GM23338 (cell line): Measurements from ENCODE around the gene ERMP1. TPM values are rescaled to one million over a fixed set of nuclear protein-coding genes. Genes with fewer than 3 reads are reported as not detected.

Experiments used
- ATAC-seq: fragments of 200-7000 bp; cut with Tn5 transposase; 3 replicates; pipeline ENCODE4 v1.9.1; 2020
- DNase-seq: peaks from one replicate; pipeline ENCODE4 v3.0.0-alpha.2; 2015; ENCODE audit warnings: low spot score
- H2AFZ ChIP-seq: fragments of 200-600 bp; sonication (generic); 2 replicates; pipeline ENCODE4 v1.8.0; 2016; ENCODE audit warnings: antibody characterized with exemption, mild to moderate bottlenecking, moderate library complexity
- H3F3A ChIP-seq: fragments of 200-600 bp; sonication (generic); replicated peaks from 2 replicates; pipeline ENCODE4 v1.8.0; 2017; ENCODE audit warnings: antibody characterized with exemption, mixed run types, low read depth
- H3K27ac ChIP-seq: fragments of 200-600 bp; sonication (generic); 2 replicates; pipeline ENCODE4 v1.6.1; 2016; ENCODE audit warnings: low read depth
- H3K27me3 ChIP-seq: fragments of 200-600 bp; sonication (generic); 2 replicates; pipeline ENCODE4 v1.8.0; 2016; ENCODE audit warnings: mild to moderate bottlenecking, mixed run types, moderate library complexity; ENCODE audit not compliant: insufficient read depth
- H3K36me3 ChIP-seq: fragments of 200-600 bp; sonication (generic); 2 replicates; pipeline ENCODE4 v1.8.0; 2016; ENCODE audit warnings: mild to moderate bottlenecking; ENCODE audit not compliant: insufficient read depth
- H3K4me1 ChIP-seq: fragments of 200-600 bp; sonication (generic); 2 replicates; pipeline ENCODE4 v1.8.0; 2016; ENCODE audit warnings: mild to moderate bottlenecking, moderate library complexity; ENCODE audit not compliant: insufficient read depth
- H3K4me2 ChIP-seq: fragments of 200-600 bp; sonication (generic); 2 replicates; pipeline ENCODE4 v1.7.1; 2017; ENCODE audit warnings: mixed run types
- H3K4me3 ChIP-seq: fragments of 200-600 bp; sonication (generic); 2 replicates; pipeline ENCODE4 v1.6.1; 2016; ENCODE audit warnings: mixed run types
- H3K79me2 ChIP-seq: fragments of 200-600 bp; sonication (generic); replicated peaks from 2 replicates; pipeline ENCODE4 v1.8.0; 2017; ENCODE audit warnings: mild to moderate bottlenecking; ENCODE audit not compliant: insufficient read depth
- H3K9me2 ChIP-seq: fragments of 200-600 bp; sonication (generic); 2 replicates; pipeline ENCODE4 v1.8.0; 2017; ENCODE audit not compliant: insufficient read depth
- H4K20me1 ChIP-seq: fragments of 200-600 bp; sonication (generic); replicated peaks from 2 replicates; pipeline ENCODE4 v1.8.0; 2017; ENCODE audit warnings: mild to moderate bottlenecking; ENCODE audit not compliant: insufficient read depth
- H3K27ac Mint-ChIP-seq: 2 replicates; pipeline ENCODE4 v1.8.0; 2020; ENCODE audit warnings: inconsistent platforms, mild to moderate bottlenecking, moderate library complexity, mixed read lengths
- H3K27me3 Mint-ChIP-seq: 3 replicates; pipeline ENCODE4 v1.8.0; 2022; ENCODE audit warnings: low read depth, mild to moderate bottlenecking, moderate library complexity, mixed read lengths, inconsistent platforms; ENCODE audit not compliant: insufficient read depth, poor library complexity
- H3K36me3 Mint-ChIP-seq: 3 replicates; pipeline ENCODE4 v1.8.0; 2021; ENCODE audit warnings: low read depth, mild to moderate bottlenecking, inconsistent platforms, moderate library complexity, mixed read lengths
- H3K4me1 Mint-ChIP-seq: 3 replicates; pipeline ENCODE4 v1.8.0; 2020; ENCODE audit warnings: mild to moderate bottlenecking, inconsistent platforms, mixed read lengths
- H3K4me3 Mint-ChIP-seq: 3 replicates; pipeline ENCODE4 v1.8.0; 2021; ENCODE audit warnings: moderate library complexity, mild to moderate bottlenecking, inconsistent platforms, mixed read lengths
- H3K9me3 Mint-ChIP-seq: 3 replicates; pipeline ENCODE4 v1.8.0; 2020; ENCODE audit warnings: moderate library complexity, mild to moderate bottlenecking, inconsistent platforms, mixed read lengths
- CREB1 ChIP-seq: fragments of 250-450 bp; sonication (Bioruptor Pico); IDR thresholded peaks from 2 replicates; pipeline ENCODE4 v1.5.0; 2020; ENCODE audit warnings: low read depth, mild to moderate bottlenecking, moderate library complexity
- ETS1 ChIP-seq: IDR thresholded peaks from 2 replicates; pipeline ENCODE4 v1.6.1; 2016; ENCODE audit warnings: antibody characterized with exemption
- EZH2 ChIP-seq: fragments of 200-600 bp; sonication (generic); IDR thresholded peaks from one replicate; pipeline ENCODE4 v1.8.0; 2017; ENCODE audit warnings: antibody characterized with exemption, mild to moderate bottlenecking, low read depth; ENCODE audit not compliant: unreplicated experiment
- EZH2phosphoT487 ChIP-seq: fragments of 200-600 bp; sonication (generic); IDR thresholded peaks from one replicate; pipeline ENCODE4 v1.8.1; 2018; ENCODE audit warnings: antibody characterized with exemption; ENCODE audit not compliant: unreplicated experiment
- JUNB ChIP-seq: IDR thresholded peaks from one replicate; pipeline ENCODE4 v1.6.1; 2016; ENCODE audit warnings: antibody characterized with exemption; ENCODE audit not compliant: unreplicated experiment
- NANOG ChIP-seq: IDR thresholded peaks from 2 replicates; pipeline ENCODE4 v1.6.1; 2016; ENCODE audit warnings: antibody characterized with exemption, borderline replicate concordance
- POLR2AphosphoS5 ChIP-seq: IDR thresholded peaks from 2 replicates; pipeline ENCODE4 v1.6.1; 2016; ENCODE audit warnings: antibody characterized with exemption, low read depth
- STAT1 ChIP-seq: IDR thresholded peaks from one replicate; pipeline ENCODE4 v1.6.1; 2016; ENCODE audit warnings: antibody characterized with exemption; ENCODE audit not compliant: unreplicated experiment
- ZNF114 ChIP-seq: fragments of 250-450 bp; sonication (Bioruptor Pico); IDR thresholded peaks from 2 replicates; pipeline ENCODE4 v1.5.0; 2020; ENCODE audit warnings: mild to moderate bottlenecking, moderate library complexity
- ZNF331 ChIP-seq: fragments of 250-450 bp; sonication (Bioruptor Pico); IDR thresholded peaks from 2 replicates; pipeline ENCODE4 v1.5.0; 2020; ENCODE audit warnings: low read depth, mild to moderate bottlenecking, moderate library complexity
- polyA plus RNA-seq: library from polyadenylated mRNA; unstranded; fragments of >200 nt; fragmentation: Nextera tagmentation; extraction: Ambion mirVana; gene quantifications from 2 replicates; pipeline ENCODE4 v1.2.1, GENCODE V29; 2016
- total RNA-seq: library from RNA; depleted of rRNA; stranded (reverse); fragments of >200 nt; shearing (Covaris generic); gene quantifications from 2 replicates; pipeline ENCODE4 v1.2.3, GENCODE V29; 2014
- TF ChIP-seq, protein P1 (sequence below): fragments of 250-450 bp; sonication (Bioruptor Pico); IDR thresholded peaks from 2 replicates; pipeline ENCODE4 v1.5.0; 2020; ENCODE audit warnings: mild to moderate bottlenecking, moderate library complexity
- TF ChIP-seq, protein P2 (sequence below): IDR thresholded peaks from one replicate; pipeline ENCODE4 v1.6.1; 2018; ENCODE audit warnings: antibody characterized with exemption; ENCODE audit not compliant: unreplicated experiment

ERMP1 gene
- total and polyA plus RNA-seq, 2 experiments from 2014 or later, result 5.3 to 23.4 TPM

GRCh38 chr9:5838884-5839571 is 6.1 kb upstream of the ERMP1 start (continued):
- TF ChIP-seq, protein P1, sequence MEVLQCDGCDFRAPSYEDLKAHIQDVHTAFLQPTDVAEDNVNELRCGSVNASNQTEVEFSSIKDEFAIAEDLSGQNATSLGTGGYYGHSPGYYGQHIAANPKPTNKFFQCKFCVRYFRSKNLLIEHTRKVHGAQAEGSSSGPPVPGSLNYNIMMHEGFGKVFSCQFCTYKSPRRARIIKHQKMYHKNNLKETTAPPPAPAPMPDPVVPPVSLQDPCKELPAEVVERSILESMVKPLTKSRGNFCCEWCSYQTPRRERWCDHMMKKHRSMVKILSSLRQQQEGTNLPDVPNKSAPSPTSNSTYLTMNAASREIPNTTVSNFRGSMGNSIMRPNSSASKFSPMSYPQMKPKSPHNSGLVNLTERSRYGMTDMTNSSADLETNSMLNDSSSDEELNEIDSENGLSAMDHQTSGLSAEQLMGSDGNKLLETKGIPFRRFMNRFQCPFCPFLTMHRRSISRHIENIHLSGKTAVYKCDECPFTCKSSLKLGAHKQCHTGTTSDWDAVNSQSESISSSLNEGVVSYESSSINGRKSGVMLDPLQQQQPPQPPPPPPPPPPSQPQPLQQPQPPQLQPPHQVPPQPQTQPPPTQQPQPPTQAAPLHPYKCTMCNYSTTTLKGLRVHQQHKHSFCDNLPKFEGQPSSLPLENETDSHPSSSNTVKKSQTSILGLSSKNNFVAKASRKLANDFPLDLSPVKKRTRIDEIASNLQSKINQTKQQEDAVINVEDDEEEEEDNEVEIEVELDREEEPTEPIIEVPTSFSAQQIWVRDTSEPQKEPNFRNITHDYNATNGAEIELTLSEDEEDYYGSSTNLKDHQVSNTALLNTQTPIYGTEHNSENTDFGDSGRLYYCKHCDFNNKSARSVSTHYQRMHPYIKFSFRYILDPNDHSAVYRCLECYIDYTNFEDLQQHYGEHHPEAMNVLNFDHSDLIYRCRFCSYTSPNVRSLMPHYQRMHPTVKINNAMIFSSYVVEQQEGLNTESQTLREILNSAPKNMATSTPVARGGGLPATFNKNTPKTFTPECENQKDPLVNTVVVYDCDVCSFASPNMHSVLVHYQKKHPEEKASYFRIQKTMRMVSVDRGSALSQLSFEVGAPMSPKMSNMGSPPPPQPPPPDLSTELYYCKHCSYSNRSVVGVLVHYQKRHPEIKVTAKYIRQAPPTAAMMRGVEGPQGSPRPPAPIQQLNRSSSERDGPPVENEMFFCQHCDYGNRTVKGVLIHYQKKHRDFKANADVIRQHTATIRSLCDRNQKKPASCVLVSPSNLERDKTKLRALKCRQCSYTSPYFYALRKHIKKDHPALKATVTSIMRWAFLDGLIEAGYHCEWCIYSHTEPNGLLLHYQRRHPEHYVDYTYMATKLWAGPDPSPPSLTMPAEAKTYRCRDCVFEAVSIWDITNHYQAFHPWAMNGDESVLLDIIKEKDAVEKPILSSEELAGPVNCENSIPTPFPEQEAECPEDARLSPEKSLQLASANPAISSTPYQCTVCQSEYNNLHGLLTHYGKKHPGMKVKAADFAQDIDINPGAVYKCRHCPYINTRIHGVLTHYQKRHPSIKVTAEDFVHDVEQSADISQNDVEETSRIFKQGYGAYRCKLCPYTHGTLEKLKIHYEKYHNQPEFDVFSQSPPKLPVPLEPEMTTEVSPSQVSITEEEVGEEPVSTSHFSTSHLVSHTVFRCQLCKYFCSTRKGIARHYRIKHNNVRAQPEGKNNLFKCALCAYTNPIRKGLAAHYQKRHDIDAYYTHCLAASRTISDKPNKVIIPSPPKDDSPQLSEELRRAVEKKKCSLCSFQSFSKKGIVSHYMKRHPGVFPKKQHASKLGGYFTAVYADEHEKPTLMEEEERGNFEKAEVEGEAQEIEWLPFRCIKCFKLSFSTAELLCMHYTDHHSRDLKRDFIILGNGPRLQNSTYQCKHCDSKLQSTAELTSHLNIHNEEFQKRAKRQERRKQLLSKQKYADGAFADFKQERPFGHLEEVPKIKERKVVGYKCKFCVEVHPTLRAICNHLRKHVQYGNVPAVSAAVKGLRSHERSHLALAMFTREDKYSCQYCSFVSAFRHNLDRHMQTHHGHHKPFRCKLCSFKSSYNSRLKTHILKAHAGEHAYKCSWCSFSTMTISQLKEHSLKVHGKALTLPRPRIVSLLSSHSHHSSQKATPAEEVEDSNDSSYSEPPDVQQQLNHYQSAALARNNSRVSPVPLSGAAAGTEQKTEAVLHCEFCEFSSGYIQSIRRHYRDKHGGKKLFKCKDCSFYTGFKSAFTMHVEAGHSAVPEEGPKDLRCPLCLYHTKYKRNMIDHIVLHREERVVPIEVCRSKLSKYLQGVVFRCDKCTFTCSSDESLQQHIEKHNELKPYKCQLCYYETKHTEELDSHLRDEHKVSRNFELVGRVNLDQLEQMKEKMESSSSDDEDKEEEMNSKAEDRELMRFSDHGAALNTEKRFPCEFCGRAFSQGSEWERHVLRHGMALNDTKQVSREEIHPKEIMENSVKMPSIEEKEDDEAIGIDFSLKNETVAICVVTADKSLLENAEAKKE (CRISPR knock-in tag), result no peak
- no peak for TF ChIP-seq CREB1 (CRISPR knock-in tag)
- TF ChIP-seq STAT1, result no peak
- TF ChIP-seq ZNF331, result no peak
- no peak for TF ChIP-seq ETS1
- no peak for TF ChIP-seq POLR2AphosphoS5

GRCh38 chr9:5835808-5836207 is 2.9 kb upstream of the ERMP1 start:
- Histone ChIP-seq H3K27ac (no peak overlapping the region), H3F3A (no peaks in the 10 kb centered on the region), H3K9me2 (no peaks in the 10 kb centered on the region), H3K4me2 (no peak overlapping the region), H3K79me2 (no peaks in the 10 kb centered on the region; the same call in 1 of the 2 replicates), H3K36me3 (no peaks in the 10 kb centered on the region), H3K4me1 (peaks cover 7% of the 10 kb centered on the region), H2AFZ (no peak overlapping the region), H3K27me3 (peaks cover 9% of the 10 kb centered on the region; the same call in 1 of the 2 replicates), H4K20me1 (no peaks in the 10 kb centered on the region), H3K4me3 (no peak overlapping the region)
- Mint-ChIP-seq H3K27ac (no peak overlapping the region), H3K4me3 (no peak overlapping the region), H3K4me1 (peaks cover 30% of the 10 kb centered on the region), H3K27me3 (peaks cover 10% of the 10 kb centered on the region), H3K36me3 (peaks cover 3% of the 10 kb centered on the region; the same call in 1 of the 3 replicates), H3K9me3 (no peaks in the 10 kb centered on the region)
- ATAC-seq, result no peak
- no peak for DNase-seq
- no peak for TF ChIP-seq STAT1
- no peak for TF ChIP-seq ZNF114 (CRISPR knock-in tag)
- no peak for TF ChIP-seq EZH2
- TF ChIP-seq NANOG, result no peak
- no peak for TF ChIP-seq JUNB
- no peak for TF ChIP-seq CREB1 (CRISPR knock-in tag)
- no peak for TF ChIP-seq EZH2phosphoT487
- TF ChIP-seq ZNF331, result no peak
- TF ChIP-seq ETS1, result no peak
- TF ChIP-seq, protein P2, sequence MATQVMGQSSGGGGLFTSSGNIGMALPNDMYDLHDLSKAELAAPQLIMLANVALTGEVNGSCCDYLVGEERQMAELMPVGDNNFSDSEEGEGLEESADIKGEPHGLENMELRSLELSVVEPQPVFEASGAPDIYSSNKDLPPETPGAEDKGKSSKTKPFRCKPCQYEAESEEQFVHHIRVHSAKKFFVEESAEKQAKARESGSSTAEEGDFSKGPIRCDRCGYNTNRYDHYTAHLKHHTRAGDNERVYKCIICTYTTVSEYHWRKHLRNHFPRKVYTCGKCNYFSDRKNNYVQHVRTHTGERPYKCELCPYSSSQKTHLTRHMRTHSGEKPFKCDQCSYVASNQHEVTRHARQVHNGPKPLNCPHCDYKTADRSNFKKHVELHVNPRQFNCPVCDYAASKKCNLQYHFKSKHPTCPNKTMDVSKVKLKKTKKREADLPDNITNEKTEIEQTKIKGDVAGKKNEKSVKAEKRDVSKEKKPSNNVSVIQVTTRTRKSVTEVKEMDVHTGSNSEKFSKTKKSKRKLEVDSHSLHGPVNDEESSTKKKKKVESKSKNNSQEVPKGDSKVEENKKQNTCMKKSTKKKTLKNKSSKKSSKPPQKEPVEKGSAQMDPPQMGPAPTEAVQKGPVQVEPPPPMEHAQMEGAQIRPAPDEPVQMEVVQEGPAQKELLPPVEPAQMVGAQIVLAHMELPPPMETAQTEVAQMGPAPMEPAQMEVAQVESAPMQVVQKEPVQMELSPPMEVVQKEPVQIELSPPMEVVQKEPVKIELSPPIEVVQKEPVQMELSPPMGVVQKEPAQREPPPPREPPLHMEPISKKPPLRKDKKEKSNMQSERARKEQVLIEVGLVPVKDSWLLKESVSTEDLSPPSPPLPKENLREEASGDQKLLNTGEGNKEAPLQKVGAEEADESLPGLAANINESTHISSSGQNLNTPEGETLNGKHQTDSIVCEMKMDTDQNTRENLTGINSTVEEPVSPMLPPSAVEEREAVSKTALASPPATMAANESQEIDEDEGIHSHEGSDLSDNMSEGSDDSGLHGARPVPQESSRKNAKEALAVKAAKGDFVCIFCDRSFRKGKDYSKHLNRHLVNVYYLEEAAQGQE, result no peak
